GM18505 (cell line): ENCODE data around the gene PPP6R1.

Experiments used
- ATAC-seq: cut with Tn5 transposase; IDR thresholded peaks from one replicate; pipeline ENCODE4 v1.9.1; 2021; ENCODE audit not compliant: unreplicated experiment
- POLR2A ChIP-seq: IDR thresholded peaks from 4 replicates; pipeline ENCODE4 v1.6.1; 2011; ENCODE audit warnings: borderline replicate concordance; ENCODE audit not compliant: insufficient read depth, insufficient read length; ENCODE audit errors: extremely low read depth

The PPP6R1 gene

GRCh38 chr19:55273978-55274707, 15.3 kb upstream of the PPP6R1 start:
- ATAC-seq = no peak

GRCh38 chr19:55272142-55272541, 13.3 kb upstream of the PPP6R1 start:
- ATAC-seq = no peak
- TF ChIP-seq POLR2A = no peak

More at GRCh38 chr19:55273978-55274707, 15.3 kb upstream of the PPP6R1 start:
- no peak for TF ChIP-seq POLR2A

- ATAC-seq = no peak
- TF ChIP-seq POLR2A = no peak
These were observed 11.5 kb upstream of the PPP6R1 start for GRCh38 chr19:55270172-55270942.

GRCh38 chr19:55269299-55269698, 10.5 kb upstream of the PPP6R1 start:
- ATAC-seq = no peak
- no peak for TF ChIP-seq POLR2A

GRCh38 chr19:55266840-55267239, 8.0 kb upstream of the PPP6R1 start:
- TF ChIP-seq POLR2A = no peak
- ATAC-seq = no peak

- ATAC-seq = no peak
- TF ChIP-seq POLR2A = no peak
These were observed 7.6 kb upstream of the PPP6R1 start for GRCh38 chr19:55266404-55266803.

GRCh38 chr19:55265723-55266386, 7.0 kb upstream of the PPP6R1 start:
- ATAC-seq = no peak
- no peak for TF ChIP-seq POLR2A

- ATAC-seq = no peak
- no peak for TF ChIP-seq POLR2A
These were observed 6.4 kb upstream of the PPP6R1 start for GRCh38 chr19:55265173-55265572.

- no peak for ATAC-seq
- no peak for TF ChIP-seq POLR2A
These were observed 5.7 kb upstream of the PPP6R1 start for GRCh38 chr19:55264531-55264930.

- no peak for TF ChIP-seq POLR2A
- ATAC-seq = no peak
These were observed 3.5 kb upstream of the PPP6R1 start for GRCh38 chr19:55262359-55262758.

GRCh38 chr19:55261671-55262126, 2.9 kb upstream of the PPP6R1 start:
- no peak for TF ChIP-seq POLR2A
- no peak for ATAC-seq

- ATAC-seq = no peak
- no peak for TF ChIP-seq POLR2A
These were observed 858 bp upstream of the PPP6R1 start for GRCh38 chr19:55259540-55260210.

GRCh38 chr19:55258476-55258827, 365 bp downstream of the PPP6R1 start:
- TF ChIP-seq POLR2A = no peak
- ATAC-seq = peak; percentile 9
